Activated T-cell treated with anti-CD3 and anti-CD28 coated beads for 1 hour (primary cell): ENCODE measurements around the gene HPS5.

Experiments used
- DNase-seq: peaks from one replicate; pipeline ENCODE4 v3.0.0-alpha.2; 2020; ENCODE audit warnings: low read depth

Gene HPS5

DNA sequence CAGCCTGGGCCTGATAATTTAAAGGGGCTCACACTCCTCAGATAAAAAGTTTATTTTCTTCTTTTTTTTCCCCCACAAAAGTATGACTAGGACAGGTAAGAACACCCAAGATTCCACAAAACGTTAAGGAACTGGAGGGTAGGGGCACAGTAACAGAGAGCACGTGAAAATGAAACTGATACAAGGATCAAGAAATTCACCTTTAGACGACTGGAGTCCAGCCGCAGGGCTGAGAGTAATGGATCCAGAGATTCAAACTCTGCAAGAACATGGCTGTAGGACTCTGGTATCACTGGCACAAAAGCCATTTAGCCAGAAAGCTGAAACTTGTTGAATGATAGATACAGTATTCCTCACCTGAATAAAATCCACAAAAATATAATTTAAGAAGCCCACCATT lies 4.4 kb downstream of the HPS5 start:
- DNase-seq = no peak

DNA sequence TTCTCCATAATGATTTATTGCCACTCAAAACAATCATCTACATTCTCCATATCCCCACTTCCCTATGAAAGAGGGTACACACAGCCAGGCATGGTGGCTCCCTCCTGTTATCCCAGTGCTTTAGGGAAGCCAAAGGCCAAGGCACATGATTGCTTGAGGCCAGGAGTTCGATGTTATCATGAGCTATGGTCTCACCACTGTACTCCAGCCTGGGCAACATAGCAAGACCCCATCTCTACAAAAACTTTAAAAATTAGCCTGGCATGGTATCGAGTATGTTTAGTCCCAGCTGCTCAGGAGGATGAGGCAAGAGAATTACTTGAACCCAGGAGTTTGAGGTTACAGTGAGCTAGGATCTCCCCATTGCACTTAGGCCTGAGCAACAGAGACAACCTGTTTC lies 6.0 kb downstream of the HPS5 start:
- DNase-seq = no peak

- DNase-seq = no peak
These were observed 7.0 kb downstream of the HPS5 start for GRCh38 chr11:18314784-18315523.

DNA sequence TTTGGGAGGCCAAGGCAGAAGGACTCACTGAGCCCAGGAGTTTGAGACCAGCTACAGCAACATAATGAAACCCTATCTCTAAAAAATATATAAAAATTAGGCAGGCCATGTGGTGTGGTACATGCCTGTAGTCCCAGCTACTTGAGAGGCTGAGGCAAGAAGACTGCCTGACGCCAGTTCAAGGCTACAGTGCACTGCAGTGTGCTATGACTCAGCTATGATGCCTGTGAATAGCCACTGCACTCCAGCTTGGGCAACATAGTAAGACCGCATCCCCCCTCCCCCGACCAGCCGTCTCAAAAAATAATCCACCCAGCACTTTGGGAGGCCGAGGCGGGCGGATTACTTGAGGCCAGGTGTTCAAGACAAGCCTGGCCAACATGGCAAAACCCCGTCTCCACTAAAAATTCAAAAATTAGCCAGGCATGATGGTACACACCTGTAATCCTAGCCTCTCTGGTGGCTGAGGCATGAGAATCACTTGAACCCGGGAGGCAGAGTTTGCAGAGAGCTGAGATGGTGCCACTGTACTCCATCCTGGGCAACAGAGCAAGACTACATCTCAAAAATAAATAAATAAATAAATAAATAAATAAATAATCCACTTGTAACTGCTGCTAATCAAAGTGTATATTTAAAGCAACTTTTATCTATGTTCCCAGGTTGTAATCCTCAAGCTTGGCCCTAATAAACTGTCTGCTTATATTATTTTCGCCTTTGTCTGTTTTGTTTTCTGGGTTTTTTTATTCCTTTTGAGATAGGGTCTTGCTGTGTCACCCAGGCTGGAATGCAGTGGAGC lies 7.8 kb downstream of the HPS5 start:
- DNase-seq = no peak

DNA sequence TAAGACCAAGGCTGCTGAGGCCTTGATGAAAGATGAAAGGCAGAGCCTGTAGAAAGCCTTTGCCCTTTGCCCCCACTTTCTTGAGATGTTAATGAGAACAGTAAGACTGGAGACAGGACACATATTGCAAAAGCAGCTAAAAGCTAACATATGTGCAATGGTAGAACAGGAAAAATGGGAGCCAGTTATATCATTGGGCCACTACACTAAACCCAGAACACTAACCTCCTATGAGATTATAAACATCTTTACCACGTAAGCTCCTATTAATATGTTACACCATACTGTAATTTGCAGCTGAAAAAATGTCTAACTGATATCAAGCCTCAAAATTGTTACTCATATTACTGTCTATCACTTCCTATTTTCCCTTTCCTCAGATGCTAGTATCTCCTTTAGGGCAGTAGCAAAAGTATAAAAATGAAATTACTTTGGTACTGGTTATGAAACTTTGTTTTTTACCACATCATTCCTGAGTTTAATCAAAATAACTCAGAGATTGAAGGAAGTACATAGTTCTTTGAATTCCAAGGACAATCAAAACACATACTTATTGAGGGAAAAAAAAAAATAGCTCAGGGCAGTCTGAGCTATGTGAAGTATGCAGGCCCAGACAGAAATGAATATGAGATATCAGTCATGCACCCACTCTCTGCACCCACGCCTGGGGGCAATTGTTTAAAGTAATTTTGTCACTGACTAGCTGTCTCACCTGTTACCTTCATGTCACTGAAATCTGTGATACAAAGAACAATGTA lies 9.1 kb downstream of the HPS5 start:
- DNase-seq = no peak

DNA sequence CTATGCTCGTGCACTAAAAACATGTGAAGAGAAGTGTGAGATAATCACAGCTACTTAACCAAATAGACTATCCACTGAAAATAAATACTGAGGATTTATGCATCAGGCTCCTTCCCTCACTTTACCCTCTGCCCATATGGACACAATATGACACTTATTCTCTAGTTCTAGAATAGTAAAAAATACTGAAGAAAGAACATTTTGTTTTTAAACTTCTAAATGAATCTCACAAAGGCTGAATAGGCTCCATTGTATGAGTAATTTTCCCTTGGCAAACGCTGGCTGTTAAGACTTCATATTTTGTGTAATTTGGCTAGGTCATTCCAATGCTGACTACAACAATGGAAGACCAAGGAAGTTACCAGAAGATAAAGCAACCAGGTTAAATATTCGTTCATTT lies 9.9 kb downstream of the HPS5 start:
- no peak for DNase-seq

GRCh38 chr11:18310800-18311340 lies 11.1 kb downstream of the HPS5 start:
- DNase-seq = no peak

DNA sequence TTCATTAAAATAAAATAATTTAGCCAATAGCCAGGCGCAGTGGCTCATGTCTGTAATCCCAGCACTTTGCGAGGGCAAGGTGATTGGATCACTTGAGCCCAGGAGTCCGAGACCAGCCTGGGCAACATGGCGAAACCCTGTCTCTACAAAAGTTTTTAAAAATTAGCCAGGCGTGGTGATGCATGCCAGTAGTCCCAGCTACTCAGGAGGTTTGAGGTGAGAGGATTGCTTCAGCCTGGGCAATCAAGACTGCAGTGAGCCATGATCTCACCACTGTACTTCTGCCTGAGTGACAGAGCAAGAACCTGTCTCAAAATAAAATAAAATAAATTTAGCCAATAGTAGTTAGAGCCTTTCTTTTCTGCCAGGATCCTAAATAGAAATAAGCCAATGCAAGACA lies 12.2 kb downstream of the HPS5 start:
- no peak for DNase-seq

DNA sequence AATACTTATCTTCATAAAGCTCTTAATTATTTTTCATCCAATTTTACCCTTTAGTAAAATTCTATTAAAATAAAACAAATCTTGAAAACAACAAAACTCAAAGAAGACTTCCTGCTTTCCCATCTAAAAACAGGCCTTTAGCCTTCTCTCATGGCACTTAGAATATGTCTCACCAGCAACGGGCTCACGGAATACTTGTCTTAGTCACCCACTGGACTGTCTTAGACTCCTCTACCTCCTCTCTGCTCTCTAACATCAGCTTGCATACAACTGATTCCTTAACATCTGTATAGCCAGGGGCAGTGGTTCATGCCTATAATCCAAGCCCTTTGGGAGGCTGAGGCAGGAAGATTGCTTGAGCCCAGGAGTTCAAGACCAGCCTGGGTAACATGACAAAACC lies 13.7 kb downstream of the HPS5 start:
- no peak for DNase-seq

DNA sequence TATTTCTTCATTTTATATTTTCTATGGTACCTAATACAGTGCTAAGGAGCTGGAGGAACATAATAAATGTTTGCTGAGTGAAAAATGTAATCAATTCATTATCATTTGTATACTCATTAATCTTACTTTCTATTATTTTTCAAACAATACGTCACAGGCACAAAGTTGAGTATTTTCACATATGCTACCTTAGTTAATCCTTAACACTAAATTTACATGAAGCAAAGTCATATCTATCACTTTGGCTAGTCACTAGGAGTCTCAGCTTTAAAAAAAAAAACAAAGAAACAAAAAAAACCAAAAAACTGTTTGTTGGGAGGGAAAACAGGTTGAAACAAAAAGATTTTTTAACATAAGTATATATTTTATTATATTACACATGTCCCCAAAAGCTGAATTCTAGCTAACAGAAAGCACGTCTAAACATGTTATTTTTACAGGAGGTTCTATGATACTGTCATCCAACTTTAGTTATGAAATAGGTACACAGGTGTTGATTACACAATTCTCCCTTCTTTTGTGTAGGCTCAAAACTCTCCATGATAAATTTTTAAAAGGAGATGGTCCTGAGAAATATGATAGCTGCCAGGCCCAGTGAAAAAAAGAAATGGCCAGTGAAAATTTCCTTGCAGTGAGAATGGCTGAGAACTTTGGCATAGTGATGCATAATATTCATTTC lies 14.3 kb downstream of the HPS5 start:
- DNase-seq = no peak

DNA sequence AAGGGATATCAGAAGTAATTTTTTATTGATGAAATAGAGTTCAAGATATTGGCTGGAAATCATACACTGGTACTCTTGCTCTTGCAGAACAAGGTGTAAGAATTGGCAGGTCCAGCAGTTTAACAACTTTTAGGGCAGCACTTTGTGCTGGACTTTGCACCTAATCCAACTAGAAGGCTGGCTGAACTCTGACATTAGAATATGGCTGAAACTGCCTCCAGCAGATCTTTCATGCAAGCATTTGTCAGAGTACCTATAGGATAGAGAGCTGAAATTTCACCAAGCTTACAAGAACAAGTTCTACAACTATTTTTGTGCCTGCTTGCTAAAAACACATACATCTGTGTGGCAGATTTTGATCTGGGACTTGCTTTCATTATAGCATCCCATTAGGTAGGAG lies 17.2 kb downstream of the HPS5 start:
- DNase-seq = no peak

- DNase-seq = no peak
These were observed 22.2 kb downstream of the HPS5 start for GRCh38 chr11:18299721-18300120.

GRCh38 chr11:18295316-18295715 lies 26.6 kb downstream of the HPS5 start:
- DNase-seq = no peak

DNA sequence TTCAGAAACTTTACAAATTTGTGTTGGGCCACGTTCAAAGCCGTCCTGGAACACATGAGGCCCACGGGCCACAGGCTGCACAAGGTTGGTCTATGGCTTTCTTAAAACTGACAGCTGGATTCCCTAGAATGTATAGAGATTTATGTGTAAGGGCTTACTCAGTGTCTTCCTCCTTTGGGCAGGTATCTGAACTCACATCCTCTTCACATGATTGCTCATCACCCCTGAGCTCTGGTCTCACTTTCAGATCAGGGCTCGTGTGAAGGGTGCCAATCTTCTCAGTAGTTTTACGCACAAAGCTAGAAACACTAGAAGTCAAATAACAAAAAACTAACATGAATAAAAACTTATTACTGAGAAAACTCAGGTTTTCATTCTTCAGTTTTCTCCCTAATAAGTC lies 27.1 kb downstream of the HPS5 start:
- DNase-seq = no peak

- no peak for DNase-seq
These were observed 33.0 kb downstream of the HPS5 start for GRCh38 chr11:18288911-18289310.

DNA sequence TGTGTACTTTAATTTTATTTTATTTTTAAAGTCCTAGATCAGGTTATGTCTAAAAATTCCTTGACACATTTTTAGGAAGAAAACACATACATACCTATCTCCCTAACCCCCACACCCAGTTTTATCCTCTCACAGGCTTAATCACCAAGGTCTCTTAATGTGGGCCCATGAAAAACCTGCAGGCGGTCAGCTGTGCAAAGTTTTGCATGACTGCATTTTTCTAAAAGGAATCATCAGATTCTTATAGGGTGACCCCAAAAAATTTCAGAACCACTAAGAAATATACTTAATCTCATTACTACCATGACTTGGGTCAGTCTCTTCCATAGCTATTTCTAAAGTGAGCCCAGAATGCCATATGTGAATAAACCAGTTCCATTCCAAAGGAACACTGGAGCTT lies 36.1 kb downstream of the HPS5 start:
- DNase-seq = no peak

- no peak for DNase-seq
These were observed 39.3 kb downstream of the HPS5 start for GRCh38 chr11:18282626-18283025.

DNA sequence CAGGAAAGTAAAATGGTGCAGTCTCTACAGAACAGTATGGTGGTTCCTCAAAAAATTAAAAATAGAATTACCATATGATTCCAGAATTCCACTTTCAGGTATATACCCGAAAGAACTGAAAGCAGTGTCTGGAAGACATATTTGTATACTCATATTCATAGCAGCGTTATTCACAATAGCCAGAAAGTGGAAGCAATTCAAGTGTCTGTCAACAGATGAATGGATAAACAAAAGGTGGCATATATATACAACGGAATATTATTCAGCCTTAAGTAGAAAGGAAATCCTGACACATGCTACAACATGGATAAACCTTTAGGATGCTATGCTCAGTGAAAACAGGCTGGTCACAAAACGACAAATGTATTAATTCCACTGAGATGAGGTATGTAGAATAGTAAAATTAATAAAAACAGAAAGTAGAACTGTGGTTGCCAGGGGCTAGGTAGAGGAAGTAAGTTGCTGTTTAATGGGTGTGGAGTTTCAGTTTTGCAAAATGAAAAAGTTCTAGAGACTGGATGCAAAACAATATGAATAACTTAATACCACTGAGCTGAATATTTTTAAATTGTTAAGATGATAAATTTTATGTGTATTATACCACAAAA lies 41.4 kb downstream of the HPS5 start:
- DNase-seq = no peak

- no peak for DNase-seq
These were observed 44.2 kb downstream of the HPS5 start for GRCh38 chr11:18277565-18278271.

GRCh38 chr11:18271206-18271605 lies 50.7 kb downstream of the HPS5 start:
- no peak for DNase-seq

GRCh38 chr11:18270102-18270501 lies 51.8 kb downstream of the HPS5 start:
- no peak for DNase-seq
